ENCODE data around the gene LRP5. TPM values are rescaled to one million over a fixed set of nuclear protein-coding genes. Genes with fewer than 3 reads are reported as not detected.
"Not testable (repeated sequence)": the region's sequence is repeated elsewhere in the genome, so short reads cannot be mapped to it uniquely, and the experiment has no call there.

LRP5 gene
- polyA plus RNA-seq, 3 donors from 2014 or later = 0.03 to 1.2 (median 0.66) TPM

DNA sequence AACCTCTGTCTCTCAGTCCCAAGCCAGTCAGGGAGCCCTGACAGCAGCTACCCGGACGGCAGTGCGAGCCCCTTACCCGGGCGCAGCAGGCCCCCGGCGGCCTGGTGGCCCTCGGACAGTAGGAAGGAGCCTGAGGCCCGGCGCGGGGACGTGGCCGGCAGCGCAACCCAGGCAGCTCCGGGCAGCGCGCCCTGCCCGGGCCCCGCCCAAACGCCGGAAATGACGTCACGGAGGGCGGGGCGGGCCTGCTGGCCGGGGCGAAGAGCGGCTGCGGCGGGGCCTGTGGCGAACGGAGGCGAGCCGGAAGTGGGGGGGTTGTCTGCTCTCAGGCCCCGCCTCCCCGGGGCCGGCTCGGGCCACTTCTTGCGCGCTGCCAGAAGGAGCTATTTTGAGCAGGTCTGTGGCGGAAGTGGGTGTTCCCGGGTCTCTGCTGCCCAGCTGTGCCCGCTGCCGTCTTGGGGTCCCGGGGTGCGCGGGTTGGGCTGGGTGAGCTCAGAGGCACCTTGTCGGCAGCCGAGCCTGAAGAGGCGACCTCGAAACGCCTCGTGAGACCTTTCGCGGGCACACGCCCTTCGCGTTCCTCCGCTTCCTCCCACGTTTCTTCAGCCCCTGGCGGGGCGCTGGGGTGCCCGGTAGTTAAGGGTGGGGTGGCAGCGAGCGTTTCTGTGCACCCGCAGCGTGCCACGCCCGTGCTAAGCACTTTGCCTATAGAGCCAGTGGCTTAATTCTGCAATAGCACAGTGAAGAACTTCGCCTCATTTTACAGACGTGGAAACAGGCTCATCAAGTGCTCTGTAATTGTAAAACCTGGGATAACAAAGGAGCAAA lies 40.4 kb upstream of the LRP5 start, which contains the start of gene C11orf24:
C11orf24 (minus strand) TSS at position 193 of the 828 bp plus-strand sequence. CDS start 8,206 bp downstream, outside the sequence.
- H3K36me3 Mint-ChIP-seq = peaks cover 0 to 6% (median 0%) of the 10 kb centered on the region in 3 donors
- DNase-seq = peak; percentile 96
- H3K9me3 Mint-ChIP-seq = no peaks in the 10 kb centered on the region
- peak within 1 kb of the TSS; percentile 93 to 99 (median 98) for H3K27ac Mint-ChIP-seq
- peak within 1 kb of the TSS; percentile 92 to 95 (median 94) for H3K4me3 Mint-ChIP-seq
- peaks cover 7 to 20% (median 12%) of the 10 kb centered on the region in 3 donors for H3K27me3 Mint-ChIP-seq (ENCODE audit: low read depth in 3 of 3)
- H3K4me1 Mint-ChIP-seq = peaks cover 30 to 41% of the 10 kb centered on the region in 2 donors

DNA sequence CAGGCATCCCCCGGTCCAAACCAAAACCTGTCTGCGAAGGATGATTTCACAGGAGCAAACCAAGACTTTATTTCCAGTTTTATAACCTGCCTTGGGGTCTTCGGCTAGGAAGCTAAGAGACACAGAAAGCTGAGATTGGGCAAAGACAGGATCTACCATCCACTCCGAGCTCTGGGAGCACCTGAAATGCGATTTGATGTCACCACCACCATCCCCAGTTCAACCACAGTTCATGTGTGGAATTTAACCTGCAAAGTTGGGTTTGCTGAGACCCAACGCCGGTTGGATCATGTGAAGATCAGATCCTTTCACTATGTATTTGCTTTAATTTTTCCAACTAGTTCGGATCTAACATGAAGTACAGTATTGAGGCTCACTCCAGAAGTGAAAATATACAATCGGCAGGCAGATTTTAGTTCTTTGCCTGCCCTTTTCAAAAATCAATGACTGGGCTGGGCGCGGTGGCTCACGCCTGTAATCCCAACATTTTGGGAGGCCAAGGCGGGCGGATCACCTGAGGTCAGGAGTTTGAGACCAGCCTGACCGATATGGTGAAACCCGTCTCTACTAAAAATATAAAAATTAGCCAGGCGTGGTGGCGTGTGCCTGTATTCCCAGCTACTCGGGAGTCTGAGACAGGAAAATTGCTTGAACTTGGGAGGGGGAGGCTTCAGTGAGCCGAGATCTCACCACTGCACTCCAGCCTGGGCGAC lies 39.2 kb upstream of the LRP5 start:
- Mint-ChIP-seq H3K27ac (peak overlapping the region in 5 of 6 donors; percentile 93 to 99 (median 97)), H3K9me3 (no peaks in the 10 kb centered on the region), H3K4me1 (peaks cover 27 to 37% of the 10 kb centered on the region in 2 donors), H3K36me3 (no peaks in the 10 kb centered on the region), H3K27me3 (ENCODE audit: low read depth in 3 of 3) (peaks cover 7 to 18% (median 12%) of the 10 kb centered on the region in 3 donors), H3K4me3 (peak overlapping the region; percentile 90 to 95 (median 93))
- DNase-seq = no peak

DNA sequence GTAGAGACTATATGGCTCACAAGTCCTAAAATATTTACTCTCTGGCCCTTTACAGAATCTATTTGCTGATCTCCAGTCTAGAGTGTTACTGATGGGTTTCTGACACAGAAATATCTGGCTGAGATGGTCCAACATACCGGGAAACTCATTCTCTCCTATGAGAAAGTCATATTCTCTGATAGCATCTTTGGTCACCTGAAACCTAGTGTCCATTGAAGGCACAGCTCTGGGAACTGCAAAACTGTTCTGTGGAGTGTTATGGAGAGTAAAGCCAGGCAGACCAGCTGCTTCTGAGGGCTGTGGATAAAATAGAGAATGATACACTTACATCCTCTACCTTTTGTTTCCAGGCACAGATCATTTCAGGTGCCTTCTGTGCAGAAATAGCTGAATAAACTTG lies 38.1 kb upstream of the LRP5 start:
- H3K4me3 Mint-ChIP-seq = peak overlapping the region in 3 of 5 donors; percentile 16 to 49 (median 24)
- peak overlapping the region in 4 of 6 donors; percentile 11 to 66 (median 27) for H3K27ac Mint-ChIP-seq
- H3K4me1 Mint-ChIP-seq = peaks cover 27 to 28% of the 10 kb centered on the region in 2 donors
- DNase-seq = no peak
- no peaks in the 10 kb centered on the region for H3K9me3 Mint-ChIP-seq
- peaks cover 7 to 18% (median 12%) of the 10 kb centered on the region in 3 donors for H3K27me3 Mint-ChIP-seq (ENCODE audit: low read depth in 3 of 3)
- H3K36me3 Mint-ChIP-seq = no peaks in the 10 kb centered on the region

DNA sequence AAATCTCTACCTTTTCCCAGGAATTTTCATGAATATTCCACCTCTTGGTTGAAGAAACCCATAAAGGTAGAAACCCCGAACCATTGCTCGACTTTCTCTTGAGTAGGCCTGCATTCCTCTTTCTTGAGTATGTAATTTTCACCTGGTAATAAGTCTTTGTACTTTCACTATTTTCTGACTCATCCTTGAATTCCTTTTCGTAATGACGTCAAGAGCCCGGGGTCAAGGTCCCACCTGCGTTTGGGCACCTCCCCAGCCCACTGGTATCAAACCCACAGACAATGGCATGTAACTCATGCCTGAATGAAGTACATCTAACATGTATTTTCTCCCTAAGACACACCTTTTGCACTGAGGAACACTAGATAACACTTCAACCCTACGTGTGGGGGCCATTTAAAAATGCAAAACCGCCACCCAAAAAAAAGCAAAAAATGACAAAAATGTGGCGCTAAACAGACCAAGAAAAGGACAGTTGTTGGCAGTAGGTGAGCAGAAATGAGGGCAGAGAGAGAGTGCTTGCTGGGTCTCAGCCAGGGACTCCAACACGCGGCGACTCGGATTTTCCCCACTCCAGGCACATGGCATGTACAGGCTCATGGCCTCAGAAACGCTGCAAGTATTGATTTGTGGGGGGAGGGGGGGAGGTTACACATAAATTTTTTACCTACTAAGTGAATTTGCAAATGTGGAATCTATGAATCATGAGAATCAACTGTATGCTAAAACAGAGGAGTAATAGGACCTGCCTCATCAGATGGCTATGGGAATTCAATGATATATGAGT lies 36.5 kb upstream of the LRP5 start:
- Mint-ChIP-seq H3K36me3 (peaks cover 0 to 3% (median 0%) of the 10 kb centered on the region in 3 donors), H3K4me3 (no peak overlapping the region), H3K27ac (peak overlapping the region in 1 of 6 donors; percentile 56)

DNA sequence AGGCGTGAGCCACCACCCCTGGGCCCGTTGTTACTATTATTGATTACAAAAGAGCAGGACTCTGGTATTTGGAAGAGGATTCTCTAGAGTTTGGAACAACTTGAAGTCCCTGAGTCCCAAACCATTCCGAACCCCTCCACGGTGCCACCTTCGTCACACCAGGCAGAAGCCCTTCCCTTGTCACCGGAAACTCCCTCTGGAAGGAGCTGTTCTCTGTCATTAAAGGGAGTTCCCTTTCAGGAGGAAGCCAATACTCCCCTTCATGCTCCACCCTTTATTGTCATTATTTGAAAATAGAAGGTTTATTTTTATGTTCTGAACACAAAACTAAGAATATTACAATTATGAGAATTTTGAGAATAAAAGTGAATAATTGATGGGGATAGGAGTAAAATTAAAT lies 35.5 kb upstream of the LRP5 start:
- no peak for DNase-seq
- Mint-ChIP-seq H3K27me3 (ENCODE audit: low read depth in 3 of 3) (peaks cover 3 to 8% (median 7%) of the 10 kb centered on the region in 3 donors), H3K27ac (no peak overlapping the region), H3K36me3 (peaks cover 0 to 3% (median 0%) of the 10 kb centered on the region in 3 donors), H3K4me1 (peaks cover 17 to 20% of the 10 kb centered on the region in 2 donors), H3K9me3 (no peaks in the 10 kb centered on the region), H3K4me3 (no peak overlapping the region)

More for the DNA sequence above, 36.5 kb upstream of the LRP5 start:
- no peak for DNase-seq
- peaks cover 18 to 19% of the 10 kb centered on the region in 2 donors for H3K4me1 Mint-ChIP-seq
- H3K9me3 Mint-ChIP-seq = no peaks in the 10 kb centered on the region
- peaks cover 7 to 13% (median 11%) of the 10 kb centered on the region in 3 donors for H3K27me3 Mint-ChIP-seq (ENCODE audit: low read depth in 3 of 3)

DNA sequence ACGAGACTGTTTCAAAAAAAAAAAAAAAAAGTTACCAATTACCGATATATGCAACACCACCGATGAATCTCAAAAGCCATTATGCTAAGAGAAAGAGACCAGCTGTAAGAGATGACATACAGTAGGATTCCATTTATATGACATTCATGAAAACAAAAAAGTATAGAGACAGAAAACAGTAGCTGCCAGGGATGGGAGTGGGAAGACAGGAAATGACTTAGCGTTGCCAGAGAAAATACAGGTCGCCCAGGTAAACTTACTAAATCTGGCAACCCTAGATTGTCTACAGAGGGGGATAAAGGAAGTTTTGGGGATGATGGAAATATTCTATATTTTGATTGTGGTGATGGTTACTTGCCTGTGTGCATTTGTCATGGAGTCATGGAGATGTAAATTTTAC lies 32.7 kb upstream of the LRP5 start:
- Mint-ChIP-seq H3K9me3 (no peaks in the 10 kb centered on the region), H3K27ac (peak overlapping the region in 1 of 6 donors; percentile 43), H3K4me1 (peaks cover 28 to 33% of the 10 kb centered on the region in 2 donors), H3K27me3 (ENCODE audit: low read depth in 3 of 3) (peaks cover 0 to 4% (median 1%) of the 10 kb centered on the region in 3 donors), H3K36me3 (peaks cover 0 to 3% (median 0%) of the 10 kb centered on the region in 3 donors), H3K4me3 (peak overlapping the region in 1 of 5 donors; percentile 30)
- no peak for DNase-seq

DNA sequence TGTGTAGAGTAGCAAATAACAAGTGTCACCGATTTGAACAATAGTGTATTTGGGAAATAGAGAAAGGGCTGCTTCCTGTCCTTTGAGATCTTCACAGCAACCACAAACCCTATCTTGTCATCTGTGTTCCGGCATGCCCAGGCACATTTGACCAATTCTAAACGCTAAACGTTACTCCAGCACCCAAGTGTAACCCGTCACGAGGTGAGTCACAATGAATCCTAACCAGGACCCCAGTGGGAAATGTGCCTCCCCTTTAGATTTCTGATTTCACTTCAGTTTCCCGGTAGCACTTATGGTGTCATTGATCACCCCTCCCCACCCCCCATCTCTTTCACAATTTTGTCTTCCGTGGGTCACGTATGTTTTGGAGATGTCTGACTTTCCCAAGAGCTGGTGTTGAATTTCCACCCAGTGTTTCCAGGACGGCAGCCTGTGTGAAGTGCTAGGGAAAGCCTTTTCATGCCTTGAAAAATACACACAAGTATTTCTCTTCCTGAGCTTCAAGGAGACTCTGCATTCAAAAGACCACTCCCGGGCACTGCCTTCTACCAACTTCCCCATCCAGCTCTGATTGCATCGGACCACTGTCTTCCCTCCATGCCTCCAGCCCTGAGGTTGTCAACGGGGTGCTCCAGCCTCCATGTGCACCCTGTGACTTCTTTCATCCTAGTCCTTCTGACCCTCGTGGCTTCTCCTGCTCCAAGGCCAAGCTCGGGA lies 30.1 kb upstream of the LRP5 start:
- DNase-seq = peak; percentile 39 to 42 (median 40)
- peaks cover 0 to 4% (median 1%) of the 10 kb centered on the region in 3 donors for H3K27me3 Mint-ChIP-seq (ENCODE audit: low read depth in 3 of 3)
- H3K4me1 Mint-ChIP-seq = peaks cover 30 to 33% of the 10 kb centered on the region in 2 donors
- peak overlapping the region; percentile 38 to 90 (median 79) for H3K27ac Mint-ChIP-seq
- peaks cover 0 to 3% (median 0%) of the 10 kb centered on the region in 3 donors for H3K36me3 Mint-ChIP-seq
- no peaks in the 10 kb centered on the region for H3K9me3 Mint-ChIP-seq
- H3K4me3 Mint-ChIP-seq = peak overlapping the region; percentile 72 to 84 (median 80)

DNA sequence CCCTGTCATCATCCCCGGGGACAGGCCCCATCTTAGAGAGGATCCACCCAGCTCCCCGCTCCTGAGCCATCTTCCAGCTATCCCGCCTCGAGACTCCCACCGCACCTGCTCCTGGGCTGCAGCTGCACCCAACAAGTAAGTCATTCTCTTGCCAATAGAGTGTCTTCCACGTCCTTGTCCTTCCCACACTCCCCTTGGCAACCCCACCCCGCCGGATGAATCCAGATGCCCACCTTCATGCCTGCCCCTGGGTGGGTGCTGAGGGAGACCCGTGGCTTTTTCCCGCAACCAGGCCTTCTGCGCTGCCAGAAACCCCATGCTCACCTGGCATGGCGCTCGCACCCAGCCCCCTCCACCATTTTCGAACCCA lies 29.5 kb upstream of the LRP5 start:
- Mint-ChIP-seq H3K4me3 (peak overlapping the region; percentile 72 to 84 (median 80)), H3K9me3 (no peaks in the 10 kb centered on the region), H3K36me3 (peaks cover 0 to 3% (median 0%) of the 10 kb centered on the region in 3 donors), H3K4me1 (peaks cover 30 to 33% of the 10 kb centered on the region in 2 donors), H3K27me3 (ENCODE audit: low read depth in 3 of 3) (peaks cover 0 to 4% (median 1%) of the 10 kb centered on the region in 3 donors), H3K27ac (peak overlapping the region in 4 of 6 donors; percentile 46 to 90 (median 74))
- no peak for DNase-seq

DNA sequence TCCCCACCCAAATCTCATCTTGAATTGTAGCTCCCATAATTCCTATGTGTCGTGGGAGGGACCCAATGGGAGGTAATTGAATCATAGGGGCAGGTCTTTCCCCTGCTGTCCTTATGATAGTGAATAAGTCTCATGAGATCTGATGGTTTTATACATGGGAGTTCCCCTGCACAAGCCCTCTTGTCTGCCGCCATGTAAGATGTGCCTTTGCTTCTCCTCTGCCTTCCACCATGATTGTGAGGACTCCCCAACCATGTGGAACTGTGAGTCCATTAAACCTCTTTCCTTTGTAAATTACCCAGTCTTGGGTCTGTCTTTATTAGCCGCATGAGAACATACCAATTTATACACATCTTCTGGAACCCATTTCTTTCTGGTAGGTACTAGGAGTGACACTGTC lies 27.8 kb upstream of the LRP5 start:
- not testable (repeated sequence) for H3K4me3 Mint-ChIP-seq; H3K9me3 Mint-ChIP-seq; H3K27me3 Mint-ChIP-seq (ENCODE audit: low read depth in 3 of 3); H3K27ac Mint-ChIP-seq; DNase-seq; H3K36me3 Mint-ChIP-seq
- peaks cover 30 to 32% of the 10 kb centered on the region in 2 donors for H3K4me1 Mint-ChIP-seq

DNA sequence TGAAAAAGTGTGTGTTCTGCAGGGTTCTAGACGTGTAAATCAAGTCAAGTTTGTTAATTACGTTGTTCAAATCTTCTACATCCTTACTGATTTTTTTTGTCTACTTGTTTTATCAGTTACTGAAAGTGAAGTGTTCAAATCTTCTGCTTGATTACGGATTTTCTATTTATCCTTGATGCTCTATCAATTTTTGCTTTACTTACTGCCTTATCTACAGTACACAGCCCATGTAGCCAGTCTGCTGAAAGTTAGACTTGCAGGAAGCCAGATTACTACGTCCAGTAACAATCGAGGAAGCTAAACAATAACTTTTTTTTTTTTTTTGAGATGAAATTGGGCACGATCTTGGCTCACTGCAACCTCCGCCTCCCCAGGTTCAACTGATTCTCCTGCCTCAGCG lies 25.0 kb upstream of the LRP5 start:
- no peaks in the 10 kb centered on the region for H3K9me3 Mint-ChIP-seq
- DNase-seq = no peak
- H3K4me3 Mint-ChIP-seq = no peak overlapping the region
- no peaks in the 10 kb centered on the region for H3K36me3 Mint-ChIP-seq
- no peak overlapping the region for H3K27ac Mint-ChIP-seq
- peaks cover 15 to 17% of the 10 kb centered on the region in 2 donors for H3K4me1 Mint-ChIP-seq
- peaks cover 0 to 2% (median 1%) of the 10 kb centered on the region in 3 donors for H3K27me3 Mint-ChIP-seq (ENCODE audit: low read depth in 3 of 3)

DNA sequence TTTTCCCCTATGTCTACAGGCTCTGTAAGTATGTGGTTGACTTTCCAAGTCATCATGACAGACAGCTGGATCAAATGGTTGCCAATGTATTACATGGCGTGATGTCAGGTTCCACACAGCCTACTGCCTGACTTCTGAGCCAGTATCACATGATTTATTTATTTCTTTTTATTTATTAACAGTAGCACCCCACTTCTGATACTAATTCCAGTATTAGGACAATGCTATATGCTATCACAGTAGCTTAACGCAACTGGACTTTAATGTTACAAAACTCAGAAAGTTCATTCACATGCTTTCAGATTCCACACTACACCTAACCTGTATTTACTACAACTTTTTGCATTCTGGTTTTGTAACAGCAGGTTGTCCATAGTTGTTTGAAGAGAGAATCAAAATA lies 22.9 kb upstream of the LRP5 start:
- no peaks in the 10 kb centered on the region for H3K9me3 Mint-ChIP-seq
- peaks cover 2% of the 10 kb centered on the region in 2 donors for H3K4me1 Mint-ChIP-seq
- peaks cover 0 to 1% (median 0%) of the 10 kb centered on the region in 3 donors for H3K27me3 Mint-ChIP-seq (ENCODE audit: low read depth in 3 of 3)
- no peak overlapping the region for H3K27ac Mint-ChIP-seq
- H3K36me3 Mint-ChIP-seq = no peaks in the 10 kb centered on the region
- no peak overlapping the region for H3K4me3 Mint-ChIP-seq
- DNase-seq = no peak

DNA sequence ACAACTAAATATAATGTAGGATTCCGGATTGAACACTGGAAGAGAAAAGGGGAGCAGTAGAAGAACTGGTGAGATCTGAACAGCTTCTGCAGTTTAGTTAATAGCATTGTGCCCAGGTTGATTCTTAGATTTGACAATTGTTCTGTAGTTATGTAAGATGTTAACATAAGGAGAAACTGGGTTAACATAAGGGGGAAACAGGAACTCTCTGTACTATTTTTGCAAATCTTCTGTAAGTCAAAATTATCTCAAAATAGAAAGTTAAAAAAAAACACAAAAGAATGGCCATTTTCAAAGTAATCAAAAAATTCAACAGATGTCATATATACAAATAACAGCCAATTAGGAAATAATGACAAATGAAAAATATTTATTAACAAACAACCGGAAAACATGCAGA lies 18.7 kb upstream of the LRP5 start:
- no peak overlapping the region for H3K27ac Mint-ChIP-seq
- peaks cover 0 to 6% (median under 1%) of the 10 kb centered on the region in 3 donors for H3K27me3 Mint-ChIP-seq (ENCODE audit: low read depth in 3 of 3)
- DNase-seq = no peak
- H3K36me3 Mint-ChIP-seq = no peaks in the 10 kb centered on the region
- H3K9me3 Mint-ChIP-seq = no peaks in the 10 kb centered on the region
- no peaks in the 10 kb centered on the region for H3K4me1 Mint-ChIP-seq
- H3K4me3 Mint-ChIP-seq = no peak overlapping the region

DNA sequence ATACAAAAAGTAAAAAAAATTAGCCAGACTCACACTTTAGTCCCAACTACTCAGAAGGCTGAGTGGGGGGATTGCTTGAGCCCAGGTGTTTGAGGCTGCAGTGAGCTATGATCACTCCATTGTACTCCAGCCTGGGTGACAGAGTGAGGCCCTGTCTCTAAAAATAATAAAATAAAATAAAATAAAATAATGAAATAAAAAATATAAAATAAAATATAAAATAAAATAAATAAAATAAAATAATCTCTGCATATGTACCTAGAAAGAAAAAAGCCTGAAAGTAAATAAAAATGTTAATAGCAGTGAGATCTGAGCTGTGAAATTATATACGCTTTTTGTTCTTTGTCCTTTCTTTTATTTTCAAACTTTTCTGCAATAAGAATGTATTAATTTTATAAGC lies 17.1 kb upstream of the LRP5 start:
- Mint-ChIP-seq H3K27ac (no peak overlapping the region), H3K36me3 (no peaks in the 10 kb centered on the region), H3K4me3 (no peak overlapping the region), H3K4me1 (no peaks in the 10 kb centered on the region), H3K27me3 (ENCODE audit: low read depth in 3 of 3) (peaks cover 0 to 6% (median 2%) of the 10 kb centered on the region in 3 donors), H3K9me3 (no peaks in the 10 kb centered on the region)
- no peak for DNase-seq

Data from immature natural killer cell (primary cell).